ENCODE measurements around the gene APBA1.

DNA sequence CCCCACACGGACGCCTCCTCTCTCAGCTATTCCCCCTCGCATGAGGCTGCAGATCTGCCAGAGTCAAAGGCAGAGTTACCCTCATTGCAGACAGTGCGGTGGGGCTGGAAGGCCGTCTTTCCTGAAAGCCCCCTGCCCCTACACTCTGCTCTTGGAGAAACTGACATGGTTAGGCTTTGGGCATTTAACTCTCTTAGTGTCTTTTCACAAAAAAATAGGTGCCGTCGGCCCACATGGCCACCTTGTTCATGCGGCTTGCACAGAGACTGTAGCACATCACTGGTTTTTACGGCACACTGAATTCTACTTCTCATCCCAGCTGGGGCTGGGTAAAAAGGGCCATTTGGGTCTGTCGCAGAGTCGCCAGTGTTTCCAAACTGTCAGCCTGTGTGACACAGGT lies 239.5 kb downstream of the APBA1 start:
- TF ChIP-seq, protein P1, sequence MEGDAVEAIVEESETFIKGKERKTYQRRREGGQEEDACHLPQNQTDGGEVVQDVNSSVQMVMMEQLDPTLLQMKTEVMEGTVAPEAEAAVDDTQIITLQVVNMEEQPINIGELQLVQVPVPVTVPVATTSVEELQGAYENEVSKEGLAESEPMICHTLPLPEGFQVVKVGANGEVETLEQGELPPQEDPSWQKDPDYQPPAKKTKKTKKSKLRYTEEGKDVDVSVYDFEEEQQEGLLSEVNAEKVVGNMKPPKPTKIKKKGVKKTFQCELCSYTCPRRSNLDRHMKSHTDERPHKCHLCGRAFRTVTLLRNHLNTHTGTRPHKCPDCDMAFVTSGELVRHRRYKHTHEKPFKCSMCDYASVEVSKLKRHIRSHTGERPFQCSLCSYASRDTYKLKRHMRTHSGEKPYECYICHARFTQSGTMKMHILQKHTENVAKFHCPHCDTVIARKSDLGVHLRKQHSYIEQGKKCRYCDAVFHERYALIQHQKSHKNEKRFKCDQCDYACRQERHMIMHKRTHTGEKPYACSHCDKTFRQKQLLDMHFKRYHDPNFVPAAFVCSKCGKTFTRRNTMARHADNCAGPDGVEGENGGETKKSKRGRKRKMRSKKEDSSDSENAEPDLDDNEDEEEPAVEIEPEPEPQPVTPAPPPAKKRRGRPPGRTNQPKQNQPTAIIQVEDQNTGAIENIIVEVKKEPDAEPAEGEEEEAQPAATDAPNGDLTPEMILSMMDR (IDR thresholded peaks at IDR 0.05) = no peak
- no peak for TF ChIP-seq POLR2A (IDR thresholded peaks at IDR 0.05)

All from heart left ventricle (tissue), 13 donors.